K562 (cell line): ENCODE measurements around the gene TIMP1. TPM values are rescaled to one million over a fixed set of nuclear protein-coding genes. Genes with fewer than 3 reads are reported as not detected.

Experiments
- DIDO1 ChIP-seq: fragments of 450-650 bp; IDR thresholded peaks from 2 replicates; pipeline ENCODE4 v1.6.1; 2016; ENCODE audit warnings: low read depth, missing biosample characterization, missing genetic modification characterization
- DMBX1 ChIP-seq: fragments of 250-450 bp; sonication (Bioruptor Pico); IDR thresholded peaks from 2 replicates; pipeline ENCODE4 v1.8.0; 2022; ENCODE audit warnings: inconsistent platforms, mild to moderate bottlenecking, moderate library complexity, borderline replicate concordance
- MBD2 ChIP-seq: sonication (generic); IDR thresholded peaks from 2 replicates; pipeline ENCODE4 v1.6.1; 2016; ENCODE audit warnings: low read depth, borderline replicate concordance
- MEF2D ChIP-seq: conservative IDR thresholded peaks from 2 replicates; pipeline ENCODE4 v1.6.1; 2016; ENCODE audit warnings: low read depth, missing genetic modification characterization, missing compliant biosample characterization
- PTRF ChIP-seq: fragments of 450-650 bp; IDR thresholded peaks from 2 replicates; pipeline ENCODE4 v1.6.1; 2016; ENCODE audit warnings: mild to moderate bottlenecking, missing genetic modification characterization, missing compliant biosample characterization
- RNF2 ChIP-seq: sonication (generic); IDR thresholded peaks from 2 replicates; pipeline ENCODE4 v1.6.1; 2016
- SREBF1 ChIP-seq: fragments of 150-350 bp; IDR thresholded peaks from 2 replicates; pipeline ENCODE4 v1.6.1; 2014; ENCODE audit warnings: antibody characterized with exemption, low read depth, low read length, borderline replicate concordance
- ZNF436 ChIP-seq: fragments of 250-450, 450-650 bp; sonication (Bioruptor Pico); formaldehyde crosslinking; IDR thresholded peaks from 2 replicates; pipeline ENCODE4 v1.7.0; 2020; ENCODE audit warnings: mild to moderate bottlenecking
- polyA plus RNA-seq, 8 experiments: library from polyadenylated mRNA; depleted of rRNA in 4 of 8; stranded (reverse) in 5 of 8; unstranded in 3 of 8; fragments of >200 nt; fragmentation: Nextera tagmentation in 2 of 8; fragmentation: Illumina TruSeq in 1 of 8; extraction: Ambion mirVana in 2 of 8; extraction: Trizol in 1 of 8; gene quantifications; 2 replicates each; pipeline versions ENCODE4 v1.2.1 to v1.2.3, GENCODE V29; 2011 to 2014; ENCODE audit warnings: inconsistent platforms in 1 of 8, missing spikeins in 1 of 8
- total RNA-seq, 7 experiments: library from RNA; depleted of rRNA in 6 of 7; stranded (reverse); fragments of >200 nt in 6 of 7; fragmentation: Illumina TruSeq in 2 of 7; extraction: Trizol in 2 of 7; gene quantifications; 2 replicates each; pipeline versions ENCODE4 v1.2.1 to v1.2.3, GENCODE V29; 2011 to 2021; ENCODE audit warnings: low replicate concordance in 1 of 7
- TF ChIP-seq, protein P1 (sequence below), 2 experiments: IDR thresholded peaks; 2 replicates each; pipeline ENCODE4 v1.6.1; 2012; ENCODE audit warnings: improper control_type of control experiment in 2 of 2, low read depth in 2 of 2, low read length in 2 of 2, borderline replicate concordance in 1 of 2
- TF ChIP-seq, protein P2 (sequence below): fragments of 150-350 bp; conservative IDR thresholded peaks from 2 replicates; pipeline ENCODE4 v1.6.1; 2014; ENCODE audit warnings: low read length
- TF ChIP-seq, protein P3 (sequence below): fragments of 450-650 bp; IDR thresholded peaks from 2 replicates; pipeline ENCODE4 v1.6.1; 2016; ENCODE audit warnings: mild to moderate bottlenecking
- TF ChIP-seq, protein P4 (sequence below): fragments of 450-650 bp; IDR thresholded peaks from 2 replicates; pipeline ENCODE4 v1.6.1; 2017; ENCODE audit warnings: antibody characterized with exemption, mild to moderate bottlenecking

Gene TIMP1
- total and polyA plus RNA-seq, 9 of the 15 experiments (the other 6 are each of a cell fraction or from before 2014, with no cell fraction given), result 115 to 699 (median 273) TPM

DNA sequence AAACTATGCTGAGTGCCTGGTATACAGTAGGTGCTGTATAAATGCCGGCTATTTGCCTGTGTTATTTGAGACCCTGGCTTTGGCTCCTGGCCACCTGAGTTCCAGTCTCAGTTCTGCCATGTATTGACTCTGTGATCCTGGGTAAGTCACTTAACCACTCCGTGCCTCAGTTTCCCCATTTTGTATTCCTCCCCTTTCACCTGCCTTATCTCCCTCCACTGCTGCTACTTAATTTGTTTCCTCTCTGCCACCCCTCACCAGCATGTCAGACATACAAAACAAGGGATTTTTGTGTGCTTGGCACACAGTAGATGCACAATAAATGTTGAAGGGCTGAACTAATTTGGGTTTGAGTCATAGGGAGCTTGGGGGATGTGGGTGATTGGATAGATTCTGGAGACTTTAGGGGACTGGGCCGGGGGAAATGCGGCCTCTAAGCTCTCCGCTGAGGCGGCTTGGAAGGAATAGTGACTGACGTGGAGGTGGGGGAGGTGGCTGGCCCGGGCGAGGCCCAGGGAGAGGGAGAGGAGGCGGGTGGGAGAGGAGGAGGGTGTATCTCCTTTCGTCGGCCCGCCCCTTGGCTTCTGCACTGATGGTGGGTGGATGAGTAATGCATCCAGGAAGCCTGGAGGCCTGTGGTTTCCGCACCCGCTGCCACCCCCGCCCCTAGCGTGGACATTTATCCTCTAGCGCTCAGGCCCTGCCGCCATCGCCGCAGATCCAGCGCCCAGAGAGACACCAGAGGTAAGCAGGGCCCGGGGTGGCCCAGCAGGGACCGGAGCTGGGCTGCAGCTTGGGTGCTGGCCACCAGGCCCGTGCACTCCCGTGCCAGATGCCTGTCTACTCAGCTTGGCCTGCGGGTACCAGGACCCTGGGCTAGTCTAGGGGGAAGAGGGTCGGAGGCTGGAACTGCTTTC is at the start of gene TIMP1 (continued):
- TF ChIP-seq, protein P1, sequence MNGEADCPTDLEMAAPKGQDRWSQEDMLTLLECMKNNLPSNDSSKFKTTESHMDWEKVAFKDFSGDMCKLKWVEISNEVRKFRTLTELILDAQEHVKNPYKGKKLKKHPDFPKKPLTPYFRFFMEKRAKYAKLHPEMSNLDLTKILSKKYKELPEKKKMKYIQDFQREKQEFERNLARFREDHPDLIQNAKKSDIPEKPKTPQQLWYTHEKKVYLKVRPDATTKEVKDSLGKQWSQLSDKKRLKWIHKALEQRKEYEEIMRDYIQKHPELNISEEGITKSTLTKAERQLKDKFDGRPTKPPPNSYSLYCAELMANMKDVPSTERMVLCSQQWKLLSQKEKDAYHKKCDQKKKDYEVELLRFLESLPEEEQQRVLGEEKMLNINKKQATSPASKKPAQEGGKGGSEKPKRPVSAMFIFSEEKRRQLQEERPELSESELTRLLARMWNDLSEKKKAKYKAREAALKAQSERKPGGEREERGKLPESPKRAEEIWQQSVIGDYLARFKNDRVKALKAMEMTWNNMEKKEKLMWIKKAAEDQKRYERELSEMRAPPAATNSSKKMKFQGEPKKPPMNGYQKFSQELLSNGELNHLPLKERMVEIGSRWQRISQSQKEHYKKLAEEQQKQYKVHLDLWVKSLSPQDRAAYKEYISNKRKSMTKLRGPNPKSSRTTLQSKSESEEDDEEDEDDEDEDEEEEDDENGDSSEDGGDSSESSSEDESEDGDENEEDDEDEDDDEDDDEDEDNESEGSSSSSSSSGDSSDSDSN (IDR thresholded peaks at IDR 0.05; ENCODE audit: borderline replicate concordance in 1 of 2, low read depth in 2 of 2, low read length in 2 of 2), result peak in 1 of 2 experiments; percentile 49; a peak in 1 of 4 replicates
- TF ChIP-seq DIDO1 (no peak), MEF2D (tag) (no peak), SREBF1 (no peak), DMBX1 (CRISPR knock-in tag) (no peak), ZNF436 (CRISPR knock-in tag) (no peak), RNF2 (peak; percentile 83), MBD2 (peak; percentile 40; the same call in 1 of the 2 replicates), PTRF (no peak)
- TF ChIP-seq, protein P2, sequence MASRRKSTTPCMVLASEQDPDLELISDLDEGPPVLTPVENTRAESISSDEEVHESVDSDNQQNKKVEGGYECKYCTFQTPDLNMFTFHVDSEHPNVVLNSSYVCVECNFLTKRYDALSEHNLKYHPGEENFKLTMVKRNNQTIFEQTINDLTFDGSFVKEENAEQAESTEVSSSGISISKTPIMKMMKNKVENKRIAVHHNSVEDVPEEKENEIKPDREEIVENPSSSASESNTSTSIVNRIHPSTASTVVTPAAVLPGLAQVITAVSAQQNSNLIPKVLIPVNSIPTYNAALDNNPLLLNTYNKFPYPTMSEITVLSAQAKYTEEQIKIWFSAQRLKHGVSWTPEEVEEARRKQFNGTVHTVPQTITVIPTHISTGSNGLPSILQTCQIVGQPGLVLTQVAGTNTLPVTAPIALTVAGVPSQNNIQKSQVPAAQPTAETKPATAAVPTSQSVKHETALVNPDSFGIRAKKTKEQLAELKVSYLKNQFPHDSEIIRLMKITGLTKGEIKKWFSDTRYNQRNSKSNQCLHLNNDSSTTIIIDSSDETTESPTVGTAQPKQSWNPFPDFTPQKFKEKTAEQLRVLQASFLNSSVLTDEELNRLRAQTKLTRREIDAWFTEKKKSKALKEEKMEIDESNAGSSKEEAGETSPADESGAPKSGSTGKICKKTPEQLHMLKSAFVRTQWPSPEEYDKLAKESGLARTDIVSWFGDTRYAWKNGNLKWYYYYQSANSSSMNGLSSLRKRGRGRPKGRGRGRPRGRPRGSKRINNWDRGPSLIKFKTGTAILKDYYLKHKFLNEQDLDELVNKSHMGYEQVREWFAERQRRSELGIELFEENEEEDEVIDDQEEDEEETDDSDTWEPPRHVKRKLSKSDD, result no peak
- TF ChIP-seq, protein P3, sequence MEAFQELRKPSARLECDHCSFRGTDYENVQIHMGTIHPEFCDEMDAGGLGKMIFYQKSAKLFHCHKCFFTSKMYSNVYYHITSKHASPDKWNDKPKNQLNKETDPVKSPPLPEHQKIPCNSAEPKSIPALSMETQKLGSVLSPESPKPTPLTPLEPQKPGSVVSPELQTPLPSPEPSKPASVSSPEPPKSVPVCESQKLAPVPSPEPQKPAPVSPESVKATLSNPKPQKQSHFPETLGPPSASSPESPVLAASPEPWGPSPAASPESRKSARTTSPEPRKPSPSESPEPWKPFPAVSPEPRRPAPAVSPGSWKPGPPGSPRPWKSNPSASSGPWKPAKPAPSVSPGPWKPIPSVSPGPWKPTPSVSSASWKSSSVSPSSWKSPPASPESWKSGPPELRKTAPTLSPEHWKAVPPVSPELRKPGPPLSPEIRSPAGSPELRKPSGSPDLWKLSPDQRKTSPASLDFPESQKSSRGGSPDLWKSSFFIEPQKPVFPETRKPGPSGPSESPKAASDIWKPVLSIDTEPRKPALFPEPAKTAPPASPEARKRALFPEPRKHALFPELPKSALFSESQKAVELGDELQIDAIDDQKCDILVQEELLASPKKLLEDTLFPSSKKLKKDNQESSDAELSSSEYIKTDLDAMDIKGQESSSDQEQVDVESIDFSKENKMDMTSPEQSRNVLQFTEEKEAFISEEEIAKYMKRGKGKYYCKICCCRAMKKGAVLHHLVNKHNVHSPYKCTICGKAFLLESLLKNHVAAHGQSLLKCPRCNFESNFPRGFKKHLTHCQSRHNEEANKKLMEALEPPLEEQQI, result no peak
- TF ChIP-seq, protein P4, sequence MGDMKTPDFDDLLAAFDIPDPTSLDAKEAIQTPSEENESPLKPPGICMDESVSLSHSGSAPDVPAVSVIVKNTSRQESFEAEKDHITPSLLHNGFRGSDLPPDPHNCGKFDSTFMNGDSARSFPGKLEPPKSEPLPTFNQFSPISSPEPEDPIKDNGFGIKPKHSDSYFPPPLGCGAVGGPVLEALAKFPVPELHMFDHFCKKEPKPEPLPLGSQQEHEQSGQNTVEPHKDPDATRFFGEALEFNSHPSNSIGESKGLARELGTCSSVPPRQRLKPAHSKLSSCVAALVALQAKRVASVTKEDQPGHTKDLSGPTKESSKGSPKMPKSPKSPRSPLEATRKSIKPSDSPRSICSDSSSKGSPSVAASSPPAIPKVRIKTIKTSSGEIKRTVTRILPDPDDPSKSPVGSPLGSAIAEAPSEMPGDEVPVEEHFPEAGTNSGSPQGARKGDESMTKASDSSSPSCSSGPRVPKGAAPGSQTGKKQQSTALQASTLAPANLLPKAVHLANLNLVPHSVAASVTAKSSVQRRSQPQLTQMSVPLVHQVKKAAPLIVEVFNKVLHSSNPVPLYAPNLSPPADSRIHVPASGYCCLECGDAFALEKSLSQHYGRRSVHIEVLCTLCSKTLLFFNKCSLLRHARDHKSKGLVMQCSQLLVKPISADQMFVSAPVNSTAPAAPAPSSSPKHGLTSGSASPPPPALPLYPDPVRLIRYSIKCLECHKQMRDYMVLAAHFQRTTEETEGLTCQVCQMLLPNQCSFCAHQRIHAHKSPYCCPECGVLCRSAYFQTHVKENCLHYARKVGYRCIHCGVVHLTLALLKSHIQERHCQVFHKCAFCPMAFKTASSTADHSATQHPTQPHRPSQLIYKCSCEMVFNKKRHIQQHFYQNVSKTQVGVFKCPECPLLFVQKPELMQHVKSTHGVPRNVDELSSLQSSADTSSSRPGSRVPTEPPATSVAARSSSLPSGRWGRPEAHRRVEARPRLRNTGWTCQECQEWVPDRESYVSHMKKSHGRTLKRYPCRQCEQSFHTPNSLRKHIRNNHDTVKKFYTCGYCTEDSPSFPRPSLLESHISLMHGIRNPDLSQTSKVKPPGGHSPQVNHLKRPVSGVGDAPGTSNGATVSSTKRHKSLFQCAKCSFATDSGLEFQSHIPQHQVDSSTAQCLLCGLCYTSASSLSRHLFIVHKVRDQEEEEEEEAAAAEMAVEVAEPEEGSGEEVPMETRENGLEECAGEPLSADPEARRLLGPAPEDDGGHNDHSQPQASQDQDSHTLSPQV, result no peak
